Activated naive CD8-positive, alpha-beta T cell treated with anti-CD3 and anti-CD28 coated beads, Interleukin-2, amount 50 U/mL, for 24 hours (primary cell): ENCODE measurements around the gene SVBP.

Experiments used
- ATAC-seq: fragments of 150-1000 bp; cut with Tn5 transposase; one replicate; pipeline ENCODE4 v1.10.0; 2021
- DNase-seq: peaks from one replicate; pipeline ENCODE4 v3.0.0; 2021
- H3K27ac Mint-ChIP-seq: one replicate; pipeline ENCODE4 v1.8.0; 2021; ENCODE audit warnings: mild to moderate bottlenecking, mixed read lengths
- H3K27me3 Mint-ChIP-seq: one replicate; pipeline ENCODE4 v1.8.0; 2021; ENCODE audit warnings: mixed read lengths
- H3K36me3 Mint-ChIP-seq: one replicate; pipeline ENCODE4 v1.8.0; 2021; ENCODE audit warnings: low read depth, mixed read lengths
- H3K4me1 Mint-ChIP-seq: one replicate; pipeline ENCODE4 v1.8.0; 2021; ENCODE audit warnings: mixed read lengths
- H3K4me3 Mint-ChIP-seq: one replicate; pipeline ENCODE4 v1.8.0; 2021; ENCODE audit warnings: mild to moderate bottlenecking, moderate library complexity, mixed read lengths
- H3K9me3 Mint-ChIP-seq: one replicate; pipeline ENCODE4 v1.8.0; 2021; ENCODE audit warnings: mixed read lengths

Gene SVBP

GRCh38 chr1:42797979-42798378 is 19.2 kb downstream of the SVBP start:
- DNase-seq (no peak), ATAC-seq (no peak)
- Mint-ChIP-seq H3K27me3 (no peaks in the 10 kb centered on the region), H3K4me1 (no peaks in the 10 kb centered on the region), H3K9me3 (no peaks in the 10 kb centered on the region), H3K36me3 (no peaks in the 10 kb centered on the region), H3K27ac (no peak overlapping the region), H3K4me3 (no peak overlapping the region)

GRCh38 chr1:42797414-42797813 is 19.8 kb downstream of the SVBP start:
- ATAC-seq (no peak), DNase-seq (no peak)
- Mint-ChIP-seq H3K27ac (no peak overlapping the region), H3K27me3 (no peaks in the 10 kb centered on the region), H3K36me3 (no peaks in the 10 kb centered on the region), H3K4me1 (no peaks in the 10 kb centered on the region), H3K9me3 (no peaks in the 10 kb centered on the region), H3K4me3 (no peak overlapping the region)

DNA sequence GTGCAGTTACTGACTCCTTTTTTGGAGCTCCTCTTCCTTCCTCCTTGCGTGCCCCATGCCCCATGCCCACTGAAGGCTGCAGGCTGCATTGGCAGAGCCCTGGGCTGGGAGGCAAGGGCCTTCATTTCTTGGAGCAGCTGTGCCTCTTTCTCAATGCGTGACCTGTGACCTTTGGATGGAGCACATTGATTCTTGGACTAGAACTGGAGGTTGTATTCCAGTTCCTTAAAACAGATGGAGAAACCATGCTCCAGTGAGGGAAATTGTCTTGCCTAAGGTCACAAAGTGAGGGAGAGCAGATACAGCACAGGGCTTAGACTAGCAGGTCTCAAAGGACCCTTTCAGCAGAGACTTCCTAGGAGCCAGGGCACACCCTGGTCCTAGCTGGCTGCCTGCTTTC is 23.4 kb downstream of the SVBP start:
- Mint-ChIP-seq H3K4me1 (no peaks in the 10 kb centered on the region), H3K27ac (no peak overlapping the region), H3K27me3 (no peaks in the 10 kb centered on the region), H3K9me3 (no peaks in the 10 kb centered on the region), H3K36me3 (no peaks in the 10 kb centered on the region), H3K4me3 (no peak overlapping the region)
- ATAC-seq (no peak), DNase-seq (no peak)

DNA sequence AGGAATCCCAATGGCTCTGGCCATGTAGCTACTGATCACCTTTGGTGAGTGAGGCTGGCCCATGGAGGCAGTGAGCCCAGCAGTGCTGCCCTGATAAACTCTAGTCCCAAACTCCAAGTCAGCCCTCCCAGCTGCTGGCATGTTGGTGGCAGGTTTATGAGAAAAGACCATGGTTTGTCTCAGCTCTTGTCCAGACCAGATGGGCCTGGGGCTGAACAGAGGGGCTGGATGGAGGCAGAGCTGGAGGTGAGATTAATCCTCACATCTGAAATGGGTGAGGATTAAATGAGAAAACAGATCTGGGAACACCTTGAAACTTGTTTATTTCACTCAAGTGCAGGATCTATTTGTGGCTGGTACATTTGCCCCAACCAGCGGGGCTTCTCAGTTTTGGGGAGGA is 29.2 kb downstream of the SVBP start:
- H3K27me3 Mint-ChIP-seq: no peaks in the 10 kb centered on the region
- DNase-seq (no peak), ATAC-seq (no peak)
- no peaks in the 10 kb centered on the region for H3K9me3 Mint-ChIP-seq
- H3K4me3 Mint-ChIP-seq: no peak overlapping the region
- peaks cover 16% of the 10 kb centered on the region for H3K4me1 Mint-ChIP-seq
- no peak overlapping the region for H3K27ac Mint-ChIP-seq
- H3K36me3 Mint-ChIP-seq: peaks cover 7% of the 10 kb centered on the region

GRCh38 chr1:42786097-42786496 is 31.1 kb downstream of the SVBP start:
- H3K36me3 Mint-ChIP-seq: peaks cover 14% of the 10 kb centered on the region
- H3K27ac Mint-ChIP-seq: no peak overlapping the region
- ATAC-seq (no peak), DNase-seq (no peak)
- H3K27me3 Mint-ChIP-seq: no peaks in the 10 kb centered on the region
- H3K9me3 Mint-ChIP-seq: no peaks in the 10 kb centered on the region
- no peak overlapping the region for H3K4me3 Mint-ChIP-seq
- peaks cover 16% of the 10 kb centered on the region for H3K4me1 Mint-ChIP-seq

GRCh38 chr1:42784946-42785693 is 32.1 kb downstream of the SVBP start, which contains the start of gene TMEM269:
TSS of gene TMEM269 (plus strand) at chr1:42784991. CDS start at chr1:42789894, 4,903 bp downstream.
- Mint-ChIP-seq H3K4me3 (peak within 1 kb of the TSS; percentile 62), H3K9me3 (no peaks in the 10 kb centered on the region), H3K4me1 (peaks cover 16% of the 10 kb centered on the region), H3K27me3 (no peaks in the 10 kb centered on the region), H3K27ac (no peak within 1 kb of the TSS), H3K36me3 (peaks cover 19% of the 10 kb centered on the region)
- ATAC-seq: peak; percentile 55
- DNase-seq: peak; percentile 46

GRCh38 chr1:42784547-42784945 is 32.7 kb downstream of the SVBP start:
- Mint-ChIP-seq H3K27me3 (no peaks in the 10 kb centered on the region), H3K4me1 (peaks cover 20% of the 10 kb centered on the region), H3K27ac (no peak overlapping the region), H3K9me3 (no peaks in the 10 kb centered on the region), H3K4me3 (no peak overlapping the region), H3K36me3 (peaks cover 25% of the 10 kb centered on the region)
- DNase-seq (no peak), ATAC-seq (no peak)

DNA sequence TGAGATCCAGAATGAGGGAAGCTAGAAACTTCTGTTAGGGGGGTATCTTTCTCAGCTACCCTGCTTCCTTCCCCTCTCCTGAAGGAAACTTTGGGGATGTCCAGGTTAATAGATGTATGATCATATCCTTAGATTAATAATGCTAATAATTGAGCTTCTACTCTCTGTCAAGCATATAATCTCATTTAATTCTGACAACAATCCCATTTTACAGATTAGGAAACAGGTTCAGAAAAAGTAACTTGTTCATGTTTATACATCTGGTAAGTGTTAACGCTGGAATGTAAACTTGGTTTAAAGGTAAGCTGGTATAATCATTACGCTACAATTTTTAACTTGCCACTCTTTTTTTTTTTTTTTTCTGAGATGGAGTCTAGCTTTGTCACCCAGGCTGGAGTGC is 34.1 kb downstream of the SVBP start:
- Mint-ChIP-seq H3K9me3 (no peaks in the 10 kb centered on the region), H3K36me3 (peaks cover 33% of the 10 kb centered on the region), H3K27me3 (no peaks in the 10 kb centered on the region), H3K27ac (no peak overlapping the region), H3K4me1 (peaks cover 22% of the 10 kb centered on the region), H3K4me3 (no peak overlapping the region)
- ATAC-seq (no peak), DNase-seq (no peak)

DNA sequence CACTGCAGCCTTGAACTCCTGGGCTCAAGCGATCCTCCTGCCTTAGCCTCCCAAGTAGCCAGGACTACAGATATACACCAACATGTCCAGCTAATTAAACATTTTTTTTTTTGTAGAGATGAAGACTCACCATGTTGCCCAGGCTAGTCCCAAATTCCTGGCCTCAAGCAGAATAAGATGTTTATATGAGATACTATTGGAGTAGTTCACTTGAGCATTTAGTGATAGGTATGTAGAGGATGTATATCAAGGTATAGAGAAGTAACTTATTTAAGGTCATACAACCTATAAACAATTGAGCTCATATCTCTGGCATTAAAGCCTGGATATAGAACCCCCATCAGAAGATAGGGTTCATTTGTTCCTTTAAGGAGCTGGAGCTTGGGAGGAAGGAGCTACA is 37.0 kb downstream of the SVBP start:
- H3K27me3 Mint-ChIP-seq: no peaks in the 10 kb centered on the region
- H3K9me3 Mint-ChIP-seq: no peaks in the 10 kb centered on the region
- H3K27ac Mint-ChIP-seq: no peak overlapping the region
- no peak for DNase-seq
- no peak for ATAC-seq
- peaks cover 12% of the 10 kb centered on the region for H3K4me1 Mint-ChIP-seq
- no peak overlapping the region for H3K4me3 Mint-ChIP-seq
- H3K36me3 Mint-ChIP-seq: peaks cover 47% of the 10 kb centered on the region

GRCh38 chr1:42779725-42780124 is 37.5 kb downstream of the SVBP start:
- H3K9me3 Mint-ChIP-seq: no peaks in the 10 kb centered on the region
- H3K36me3 Mint-ChIP-seq: peaks cover 52% of the 10 kb centered on the region
- H3K4me3 Mint-ChIP-seq: no peak overlapping the region
- ATAC-seq (no peak), DNase-seq (no peak)
- no peaks in the 10 kb centered on the region for H3K27me3 Mint-ChIP-seq
- peaks cover 11% of the 10 kb centered on the region for H3K4me1 Mint-ChIP-seq
- H3K27ac Mint-ChIP-seq: no peak overlapping the region

DNA sequence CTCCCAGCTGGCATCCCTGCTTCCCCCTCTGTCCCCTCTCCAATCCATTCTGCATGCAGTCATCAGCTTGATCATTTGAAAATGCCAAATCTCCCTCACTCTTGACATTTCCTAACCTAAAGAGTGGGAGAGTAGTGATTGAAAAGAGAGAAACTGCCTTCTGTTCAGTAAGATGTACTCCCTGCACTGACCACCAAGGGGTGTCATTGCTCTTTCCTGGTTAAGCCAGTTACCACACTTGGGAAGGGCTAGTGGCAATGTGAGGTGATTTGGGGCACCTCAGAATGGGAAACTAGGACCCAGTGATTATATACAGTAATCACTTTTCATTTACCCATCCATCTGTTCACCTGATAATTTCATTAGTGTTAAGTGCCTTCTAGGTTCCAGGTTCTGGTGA is 39.3 kb downstream of the SVBP start:
- ATAC-seq (no peak), DNase-seq (peak; percentile 23)
- Mint-ChIP-seq H3K27me3 (no peaks in the 10 kb centered on the region), H3K36me3 (peaks cover 56% of the 10 kb centered on the region), H3K4me3 (no peak overlapping the region), H3K4me1 (peaks cover 15% of the 10 kb centered on the region), H3K9me3 (no peaks in the 10 kb centered on the region), H3K27ac (no peak overlapping the region)

DNA sequence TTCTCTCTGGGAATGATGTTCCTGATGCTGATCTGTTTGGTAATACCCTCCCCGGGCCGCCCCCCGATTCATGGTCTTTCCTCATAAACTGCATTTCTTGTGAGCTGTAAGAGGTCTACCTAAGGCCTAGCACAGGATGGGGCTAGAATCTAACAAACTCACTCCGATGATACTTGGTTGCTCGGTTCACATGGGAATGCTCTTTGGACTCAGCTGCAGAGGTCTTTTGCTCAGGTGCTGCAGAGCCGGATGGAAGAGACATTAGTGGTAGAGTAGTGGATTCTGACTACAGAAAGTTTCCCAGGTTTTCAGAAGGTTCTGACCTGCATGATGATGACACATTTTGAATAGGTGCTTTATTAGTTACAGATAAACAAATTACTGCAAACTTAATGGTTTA is 40.7 kb downstream of the SVBP start:
- DNase-seq: no peak
- H3K9me3 Mint-ChIP-seq: no peaks in the 10 kb centered on the region
- no peak overlapping the region for H3K4me3 Mint-ChIP-seq
- ATAC-seq: no peak
- H3K4me1 Mint-ChIP-seq: peaks cover 21% of the 10 kb centered on the region
- H3K27me3 Mint-ChIP-seq: no peaks in the 10 kb centered on the region
- H3K36me3 Mint-ChIP-seq: peaks cover 55% of the 10 kb centered on the region
- H3K27ac Mint-ChIP-seq: no peak overlapping the region

DNA sequence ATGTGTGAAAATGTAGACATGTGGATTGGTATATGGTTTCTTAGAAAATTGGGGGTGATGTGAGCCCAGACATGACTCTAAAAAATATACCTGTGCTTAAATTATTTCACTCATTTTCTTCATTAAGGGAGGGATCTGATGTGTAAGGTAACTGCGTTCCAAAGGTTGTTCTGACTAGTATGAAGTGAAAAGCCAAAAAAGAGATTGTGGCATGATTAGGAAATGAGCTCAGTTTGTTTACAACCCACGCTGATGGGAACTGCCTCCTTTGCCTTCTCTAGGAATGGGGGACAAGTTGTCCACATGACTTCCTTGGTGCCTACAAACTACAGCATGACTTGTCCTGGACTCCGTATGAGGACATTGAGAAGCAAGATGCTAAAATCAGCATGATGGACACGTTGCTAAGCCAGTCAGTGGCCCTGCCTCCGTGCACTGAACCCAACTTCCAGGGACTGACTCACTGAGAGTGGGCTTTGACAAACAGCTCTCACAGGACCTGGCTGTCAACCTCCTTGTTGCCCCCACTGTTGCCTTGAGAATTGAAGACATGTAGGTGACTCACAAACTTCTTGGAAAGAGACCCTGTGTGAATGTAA is 42.2 kb downstream of the SVBP start:
- no peaks in the 10 kb centered on the region for H3K9me3 Mint-ChIP-seq
- no peak for ATAC-seq
- peaks cover 54% of the 10 kb centered on the region for H3K36me3 Mint-ChIP-seq
- no peaks in the 10 kb centered on the region for H3K27me3 Mint-ChIP-seq
- H3K4me1 Mint-ChIP-seq: peaks cover 26% of the 10 kb centered on the region
- DNase-seq: no peak
- H3K4me3 Mint-ChIP-seq: no peak overlapping the region
- H3K27ac Mint-ChIP-seq: no peak overlapping the region

DNA sequence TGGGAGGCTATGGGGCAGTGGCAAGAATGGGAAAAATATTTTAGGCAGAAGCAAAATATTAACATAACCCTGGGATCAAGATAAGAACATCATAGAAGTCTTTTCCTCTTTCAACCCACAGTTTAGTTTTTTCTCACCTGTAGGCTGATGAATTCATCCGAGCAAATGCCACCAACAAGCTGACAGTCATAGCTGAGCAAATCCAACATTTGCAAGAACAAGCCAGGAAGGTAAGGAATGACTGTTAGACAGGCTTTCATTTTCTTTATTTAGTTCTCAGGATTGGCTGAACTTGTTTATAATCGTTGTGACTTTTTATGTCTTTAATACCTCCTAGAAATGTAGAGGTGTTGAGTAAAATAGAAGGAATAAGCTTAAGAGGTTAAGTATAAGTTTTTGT is 43.8 kb downstream of the SVBP start:
- no peaks in the 10 kb centered on the region for H3K27me3 Mint-ChIP-seq

GRCh38 chr1:42769811-42770210 is 47.4 kb downstream of the SVBP start:
- Mint-ChIP-seq H3K4me1 (peaks cover 38% of the 10 kb centered on the region), H3K9me3 (no peaks in the 10 kb centered on the region), H3K36me3 (peaks cover 28% of the 10 kb centered on the region), H3K4me3 (no peak overlapping the region), H3K27ac (no peak overlapping the region), H3K27me3 (no peaks in the 10 kb centered on the region)
- DNase-seq (no peak), ATAC-seq (no peak)

More for the DNA sequence above, 43.8 kb downstream of the SVBP start:
- Mint-ChIP-seq H3K4me1 (peaks cover 34% of the 10 kb centered on the region), H3K9me3 (no peaks in the 10 kb centered on the region), H3K4me3 (no peak overlapping the region), H3K36me3 (peaks cover 49% of the 10 kb centered on the region), H3K27ac (peak overlapping the region; percentile 1)
- DNase-seq: no peak
- no peak for ATAC-seq
